ENCODE results near the gene SH3BGRL.
A peak's percentile ranks its signal among the peaks of the same experiment; 100 is the strongest.

SH3BGRL gene

DNA sequence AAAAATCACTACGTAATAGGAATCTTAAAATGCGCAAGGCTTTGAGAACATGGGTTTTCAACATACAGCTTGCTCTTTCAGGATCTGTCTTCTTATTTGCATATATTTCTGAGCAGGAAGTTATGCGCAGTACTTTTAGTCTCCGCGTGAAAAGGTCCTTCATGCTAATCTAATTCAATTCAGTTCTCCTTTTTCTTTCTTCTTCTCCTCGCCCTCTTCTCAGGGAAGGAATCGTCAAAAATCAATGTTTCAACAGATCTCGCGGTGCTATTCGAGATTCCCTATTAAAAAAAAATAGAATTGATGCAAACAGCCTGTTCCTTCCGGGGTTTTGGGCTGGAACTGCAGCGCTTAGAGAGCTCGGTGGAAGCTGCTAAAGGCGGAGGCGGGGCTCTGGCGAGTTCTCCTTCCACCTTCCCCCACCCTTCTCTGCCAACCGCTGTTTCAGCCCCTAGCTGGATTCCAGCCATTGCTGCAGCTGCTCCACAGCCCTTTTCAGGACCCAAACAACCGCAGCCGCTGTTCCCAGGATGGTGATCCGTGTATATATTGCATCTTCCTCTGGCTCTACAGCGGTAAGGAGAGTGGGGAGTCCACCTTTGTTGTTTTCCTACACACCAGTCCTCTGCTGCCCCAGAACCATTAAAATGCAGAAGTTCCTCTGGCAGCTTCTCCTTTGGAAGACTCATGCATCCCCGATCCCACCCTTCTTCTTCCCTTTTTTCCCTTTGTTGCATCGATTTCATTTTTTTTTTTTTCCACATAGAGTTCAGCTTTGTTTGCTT is at the start of gene SH3BGRL, which contains the start of gene HMGN5:
Gene SH3BGRL (plus strand): TSS at position 432 of the 785 bp plus-strand sequence. CDS start 99 bp downstream, at position 531.
Gene HMGN5 (minus strand): TSS at position 243 of the 785 bp plus-strand sequence. CDS start 80,364 bp downstream, outside the sequence.
- DNase-seq = peak; percentile 91

GRCh38 chrX:81168391-81168790 is 33.5 kb upstream of the SH3BGRL start:
- DNase-seq = no peak

GRCh38 chrX:81174286-81174685 is 27.6 kb upstream of the SH3BGRL start:
- no peak for DNase-seq

GRCh38 chrX:81195259-81195658 is 6.6 kb upstream of the SH3BGRL start:
- no peak for DNase-seq

- DNase-seq = no peak
Observed at GRCh38 chrX:81195712-81196111, 6.2 kb upstream of the SH3BGRL start.

DNA sequence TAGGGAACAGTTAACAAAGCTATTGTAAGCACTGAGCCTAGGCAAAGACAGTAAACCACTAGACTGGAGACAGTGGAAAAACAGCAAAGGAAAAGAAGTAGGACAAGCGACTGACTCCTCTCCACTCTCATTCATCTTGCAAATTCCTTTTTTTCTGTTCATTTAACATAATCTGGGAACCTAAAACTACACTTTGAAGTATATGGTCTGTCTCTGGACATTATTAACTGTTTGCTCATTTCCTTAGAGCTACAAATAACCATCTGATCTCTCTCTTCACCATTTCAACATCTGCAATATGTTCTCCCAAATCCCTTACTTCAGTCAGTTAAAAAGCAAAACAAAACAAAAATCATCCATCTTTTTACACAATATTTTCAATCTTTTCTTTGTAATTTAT is 831 bp upstream of the SH3BGRL start:
- no peak for DNase-seq

- no peak for DNase-seq
Observed at GRCh38 chrX:81202456-81202819, 536 bp downstream of the SH3BGRL start.

DNA sequence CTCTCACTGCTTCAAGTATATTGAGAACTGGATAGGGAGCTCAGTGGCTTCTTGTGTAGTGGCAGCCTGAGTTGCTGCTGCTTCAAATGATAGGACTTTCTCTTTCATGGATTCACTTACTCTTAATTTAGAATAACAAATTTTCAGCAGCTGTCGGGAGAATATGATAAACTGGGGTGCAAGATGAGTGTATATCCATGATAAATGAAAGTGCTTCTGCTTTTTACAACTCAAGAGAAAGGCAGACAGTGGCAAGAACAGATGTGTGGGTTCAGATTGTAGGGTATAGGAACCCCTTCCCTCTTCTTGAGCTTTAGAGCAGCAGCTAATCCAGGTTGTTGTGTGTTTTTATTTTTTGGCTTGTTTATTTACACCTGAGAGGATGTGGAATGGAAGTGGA is 1.0 kb downstream of the SH3BGRL start:
- no peak for DNase-seq

DNA sequence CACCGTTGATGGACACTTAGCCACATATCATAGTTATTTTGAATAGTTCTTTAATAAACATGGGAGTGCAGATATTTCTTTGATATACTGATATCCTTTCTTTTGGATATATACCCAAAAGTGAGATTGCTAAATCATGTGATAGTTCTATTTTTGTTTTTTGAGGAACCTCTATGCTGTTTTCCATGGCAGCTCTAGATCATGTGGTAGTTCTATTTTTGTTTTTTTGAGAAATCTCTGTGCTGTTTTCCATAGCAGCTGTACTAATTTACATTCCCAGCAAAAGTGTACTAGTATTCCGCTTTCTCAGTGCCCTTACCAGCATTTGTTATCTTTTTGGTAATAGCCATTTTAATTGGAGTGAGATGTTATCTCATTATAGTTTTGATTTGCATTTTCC is 3.6 kb downstream of the SH3BGRL start:
- DNase-seq = no peak

DNA sequence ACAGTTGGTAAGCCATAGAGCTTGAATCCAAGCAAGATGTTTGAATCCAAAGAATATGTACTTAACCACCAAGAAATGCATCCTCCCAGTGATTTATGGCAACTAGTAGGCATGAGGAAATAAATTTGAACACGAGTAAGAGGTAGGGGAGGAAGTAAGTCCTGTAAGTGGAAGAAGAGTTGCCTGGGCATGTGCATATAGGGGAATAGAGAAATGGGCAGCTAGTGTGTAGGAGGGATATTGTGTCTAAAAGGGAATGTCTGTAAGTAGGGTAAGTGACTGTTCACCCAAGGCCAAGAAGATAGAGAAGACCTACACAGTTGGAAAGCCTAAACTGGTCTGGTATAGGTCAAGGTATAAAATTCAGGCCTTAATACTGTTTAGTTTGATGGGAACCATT is 4.6 kb downstream of the SH3BGRL start:
- no peak for DNase-seq

DNA sequence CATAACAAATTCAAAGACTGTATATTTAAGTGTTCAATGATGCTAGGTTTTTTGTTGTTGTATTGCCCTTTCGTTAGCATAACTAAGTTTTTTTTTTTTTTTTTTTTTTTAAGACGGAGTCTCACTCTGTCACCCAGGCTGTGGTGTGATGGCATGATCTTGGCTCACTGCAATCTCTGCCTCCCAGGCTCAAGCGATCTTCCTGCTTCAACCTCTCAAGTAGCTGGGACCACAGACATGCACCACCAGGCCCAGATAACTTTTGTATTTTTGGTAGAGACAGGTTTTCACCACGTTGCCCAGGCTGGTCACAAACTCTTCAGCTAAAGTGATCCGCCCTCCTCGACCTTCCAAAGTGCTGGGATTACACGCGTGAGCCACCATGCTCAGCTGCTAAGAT is 7.0 kb downstream of the SH3BGRL start:
- no peak for DNase-seq

- DNase-seq = no peak
Observed at GRCh38 chrX:81215685-81216084, 13.8 kb downstream of the SH3BGRL start.

DNA sequence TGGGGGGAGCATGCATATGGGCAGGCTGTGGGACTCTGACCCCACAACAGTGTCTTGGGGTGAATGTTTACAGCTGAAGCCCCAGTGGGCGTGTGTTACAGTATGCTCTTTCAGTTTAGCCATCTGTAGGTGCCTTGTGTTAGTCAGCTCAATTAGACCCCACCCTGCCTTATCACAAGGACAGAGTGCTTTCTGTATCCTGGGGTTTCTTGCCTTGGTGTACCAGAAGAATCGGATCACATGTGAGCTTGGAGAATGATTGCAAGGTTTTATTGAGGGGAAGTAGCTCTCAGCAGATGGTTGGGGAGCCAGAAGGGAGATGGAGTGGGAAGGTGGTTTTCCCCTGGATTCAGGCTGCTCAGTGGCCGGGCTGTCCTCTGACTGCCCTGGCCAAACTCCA is 27.3 kb downstream of the SH3BGRL start:
- no peak for DNase-seq

DNA sequence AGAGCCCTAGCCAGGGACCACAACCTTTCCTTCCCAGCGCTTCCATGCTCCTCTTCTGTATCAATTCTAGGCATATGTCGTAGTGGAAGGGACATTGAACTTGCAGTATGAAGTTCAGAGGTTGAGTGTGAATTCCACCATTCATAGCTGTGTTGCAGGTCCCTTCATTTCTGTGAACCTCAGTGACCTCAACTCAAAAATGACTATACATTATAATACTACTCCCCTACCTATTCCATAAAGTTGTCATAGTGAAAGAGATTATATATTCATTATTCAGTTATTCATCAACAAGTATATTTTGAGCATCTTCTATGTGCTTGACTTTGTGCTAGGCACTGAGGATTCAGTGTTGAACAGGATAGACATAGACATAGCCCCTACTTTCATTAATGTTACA is 28.0 kb downstream of the SH3BGRL start:
- DNase-seq = no peak

DNA sequence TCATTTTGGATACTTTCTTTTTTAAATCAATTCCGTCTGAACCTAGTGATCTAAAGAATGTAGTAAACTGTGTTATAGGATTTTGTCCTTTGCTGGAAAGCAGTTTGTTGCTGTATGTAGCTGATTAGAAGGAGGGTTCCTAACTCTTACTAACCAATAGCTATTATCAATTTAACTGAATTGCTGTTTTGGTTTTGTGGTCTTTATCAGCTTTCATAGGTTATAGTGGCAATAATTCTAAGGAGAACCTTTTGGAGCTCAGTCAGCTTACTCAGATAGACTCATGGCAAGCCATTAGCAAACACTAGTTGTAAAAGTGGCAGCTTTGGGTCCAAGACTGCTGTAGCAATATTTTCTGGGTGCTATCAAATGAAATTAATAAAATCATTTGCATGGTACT is 29.6 kb downstream of the SH3BGRL start:
- DNase-seq = no peak

- DNase-seq = no peak
Observed at GRCh38 chrX:81232218-81232617, 30.3 kb downstream of the SH3BGRL start.

- no peak for DNase-seq
Observed at GRCh38 chrX:81237516-81237915, 35.6 kb downstream of the SH3BGRL start.

GRCh38 chrX:81238166-81238565 is 36.3 kb downstream of the SH3BGRL start:
- DNase-seq = no peak

- no peak for DNase-seq
Observed at GRCh38 chrX:81240701-81241331, 38.9 kb downstream of the SH3BGRL start.

DNA sequence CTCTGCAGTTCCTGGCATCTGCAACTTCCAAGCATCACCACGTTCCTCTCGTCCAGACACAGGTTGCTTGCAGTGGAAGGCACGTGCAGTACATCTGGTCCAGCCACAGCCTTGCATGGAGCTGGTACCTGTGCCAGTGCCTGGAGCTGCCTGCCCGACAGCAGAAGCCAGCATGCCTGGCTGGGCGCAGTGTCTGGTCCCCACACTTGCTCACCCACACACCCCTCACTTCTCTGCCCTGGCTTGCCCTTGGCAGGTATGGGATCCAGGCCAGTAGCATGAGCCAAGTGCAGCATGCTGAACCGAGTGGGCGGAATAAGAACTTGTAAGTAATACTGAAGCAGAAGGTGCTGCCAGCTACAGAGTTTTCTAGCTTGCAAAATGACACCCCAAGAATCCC is 39.9 kb downstream of the SH3BGRL start:
- no peak for DNase-seq

GRCh38 chrX:81255876-81256275 is 54.0 kb downstream of the SH3BGRL start:
- no peak for DNase-seq

DNA sequence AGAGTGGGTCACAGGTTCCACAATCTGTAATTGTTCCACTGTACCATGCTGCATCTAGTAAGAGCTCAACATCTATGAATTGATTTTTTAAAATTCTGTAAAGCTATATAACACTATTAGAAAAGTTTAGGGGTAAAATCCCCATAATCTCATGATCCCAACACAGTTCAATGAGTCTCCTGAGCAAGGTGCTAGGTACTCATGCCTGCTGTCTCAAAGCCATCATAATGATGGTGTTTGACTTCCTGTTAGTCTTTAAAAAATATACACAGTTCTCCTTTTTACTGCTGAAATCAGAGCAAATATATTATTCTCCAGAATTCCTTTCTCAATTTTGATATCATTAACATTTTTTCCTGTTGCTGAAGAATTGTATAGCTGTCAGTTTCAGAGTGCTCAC is 55.9 kb downstream of the SH3BGRL start:
- no peak for DNase-seq

GRCh38 chrX:81259020-81259713 is 57.3 kb downstream of the SH3BGRL start:
- DNase-seq = no peak
